GM19468 (cell line): ENCODE measurements around the gene ASAH2B.
A peak's percentile ranks its signal among the peaks of the same experiment; 100 is the strongest.
"Not testable (repeated sequence)": the region's sequence is repeated elsewhere in the genome, so short reads cannot be mapped to it uniquely, and the experiment has no call there.

Experiments
- ATAC-seq: cut with Tn5 transposase; IDR thresholded peaks from one replicate; pipeline ENCODE4 v1.9.1; 2021; ENCODE audit warnings: mild to moderate bottlenecking, moderate library complexity, moderate number of reproducible peaks; ENCODE audit not compliant: unreplicated experiment; ENCODE audit errors: extremely low read depth

ASAH2B gene

GRCh38 chr10:50739618-50740292 lies at the start of gene ASAH2B:
TSS of gene ASAH2B (plus strand) at chr10:50739936. CDS start at chr10:50745131, 5,195 bp downstream.
- ATAC-seq = peak; percentile 54

- not testable (repeated sequence) for ATAC-seq
Measured at GRCh38 chr10:50697819-50698218, 41.9 kb upstream of the ASAH2B start.

- ATAC-seq = not testable (repeated sequence)
Measured at GRCh38 chr10:50701947-50702346, 37.8 kb upstream of the ASAH2B start.

- ATAC-seq = not testable (repeated sequence)
Measured at GRCh38 chr10:50702997-50703396, 36.7 kb upstream of the ASAH2B start.

GRCh38 chr10:50704436-50705079 lies 35.2 kb upstream of the ASAH2B start:
- ATAC-seq = not testable (repeated sequence)

- ATAC-seq = not testable (repeated sequence)
Measured at GRCh38 chr10:50706006-50706405, 33.7 kb upstream of the ASAH2B start.

GRCh38 chr10:50710241-50710640 lies 29.5 kb upstream of the ASAH2B start:
- ATAC-seq = not testable (repeated sequence)

GRCh38 chr10:50723812-50724211 lies 15.9 kb upstream of the ASAH2B start:
- ATAC-seq = not testable (repeated sequence)

- ATAC-seq = not testable (repeated sequence)
Measured at GRCh38 chr10:50728112-50728511, 11.6 kb upstream of the ASAH2B start.

- not testable (repeated sequence) for ATAC-seq
Measured at GRCh38 chr10:50738987-50739617, 634 bp upstream of the ASAH2B start.

- ATAC-seq = no peak
Measured at GRCh38 chr10:50740293-50740648, 535 bp downstream of the ASAH2B start.

GRCh38 chr10:50742820-50743219 lies 3.1 kb downstream of the ASAH2B start:
- not testable (repeated sequence) for ATAC-seq

- ATAC-seq = not testable (repeated sequence)
Measured at GRCh38 chr10:50766774-50767513, 27.2 kb downstream of the ASAH2B start.

- ATAC-seq = not testable (repeated sequence)
Measured at GRCh38 chr10:50772042-50772441, 32.3 kb downstream of the ASAH2B start.

- not testable (repeated sequence) for ATAC-seq
Measured at GRCh38 chr10:50774868-50775267, 35.1 kb downstream of the ASAH2B start.

GRCh38 chr10:50780036-50780435 lies 40.3 kb downstream of the ASAH2B start:
- ATAC-seq = not testable (repeated sequence)

GRCh38 chr10:50782017-50782416 lies 42.3 kb downstream of the ASAH2B start:
- not testable (repeated sequence) for ATAC-seq

GRCh38 chr10:50787962-50788361 lies 48.2 kb downstream of the ASAH2B start:
- not testable (repeated sequence) for ATAC-seq

GRCh38 chr10:50788951-50789945 lies 49.5 kb downstream of the ASAH2B start:
- no peak for ATAC-seq
